ENCODE data around the gene S100G.
"Not testable (repeated sequence)": the region's sequence is repeated elsewhere in the genome, so short reads cannot be mapped to it uniquely, and the experiment has no call there.

Gene S100G

DNA sequence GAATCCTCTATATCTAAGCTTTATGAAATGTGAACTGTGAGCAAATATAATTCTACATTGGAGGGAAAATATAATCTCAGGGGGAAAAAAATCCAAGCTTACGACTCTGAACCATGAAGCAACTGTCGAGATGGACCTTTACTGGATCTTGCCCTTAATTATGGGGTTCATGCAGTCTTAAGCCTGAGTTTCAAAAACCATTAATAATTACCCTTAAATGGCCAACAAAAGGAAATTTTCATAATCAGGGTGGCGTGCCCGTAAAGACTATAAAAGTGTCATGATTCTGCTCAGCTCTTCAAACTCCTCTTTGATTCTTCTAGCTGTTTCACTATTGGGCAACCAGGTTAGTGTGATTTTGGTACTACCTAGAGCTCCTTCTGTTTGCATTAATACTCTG is at the start of gene S100G:
S100G (plus strand) TSS at position 301 of the 400 bp plus-strand sequence. CDS start 849 bp downstream, outside the sequence.
- no peak for DNase-seq (ENCODE audit: low spot score)

GRCh38 chrX:16601885-16602284 is 48.1 kb upstream of the S100G start:
- DNase-seq (ENCODE audit: low spot score), result no peak

DNA sequence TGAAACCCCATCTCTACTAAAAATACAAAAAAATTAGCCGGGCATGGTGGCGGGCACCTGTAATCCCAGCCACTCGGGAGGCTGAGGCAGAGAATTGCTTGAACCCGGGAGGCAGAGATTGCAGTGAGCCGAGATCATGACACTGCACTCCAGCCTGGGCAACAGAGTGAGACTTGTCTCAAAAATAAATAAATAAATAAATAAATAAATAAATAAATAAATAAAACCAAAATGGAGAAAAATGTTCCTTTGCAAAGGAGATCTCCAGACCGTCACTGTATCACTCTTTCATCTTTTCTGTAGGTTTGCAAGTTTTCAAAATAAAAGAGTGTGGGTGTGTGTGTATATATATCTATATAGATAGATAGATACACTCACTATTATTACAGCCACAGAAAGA is 46.7 kb upstream of the S100G start:
- DNase-seq (ENCODE audit: low spot score), result not testable (repeated sequence)

- no peak for DNase-seq (ENCODE audit: low spot score)
Measured at GRCh38 chrX:16603822-16604221, 46.1 kb upstream of the S100G start.

- no peak for DNase-seq (ENCODE audit: low spot score)
Measured at GRCh38 chrX:16604337-16604736, 45.6 kb upstream of the S100G start.

DNA sequence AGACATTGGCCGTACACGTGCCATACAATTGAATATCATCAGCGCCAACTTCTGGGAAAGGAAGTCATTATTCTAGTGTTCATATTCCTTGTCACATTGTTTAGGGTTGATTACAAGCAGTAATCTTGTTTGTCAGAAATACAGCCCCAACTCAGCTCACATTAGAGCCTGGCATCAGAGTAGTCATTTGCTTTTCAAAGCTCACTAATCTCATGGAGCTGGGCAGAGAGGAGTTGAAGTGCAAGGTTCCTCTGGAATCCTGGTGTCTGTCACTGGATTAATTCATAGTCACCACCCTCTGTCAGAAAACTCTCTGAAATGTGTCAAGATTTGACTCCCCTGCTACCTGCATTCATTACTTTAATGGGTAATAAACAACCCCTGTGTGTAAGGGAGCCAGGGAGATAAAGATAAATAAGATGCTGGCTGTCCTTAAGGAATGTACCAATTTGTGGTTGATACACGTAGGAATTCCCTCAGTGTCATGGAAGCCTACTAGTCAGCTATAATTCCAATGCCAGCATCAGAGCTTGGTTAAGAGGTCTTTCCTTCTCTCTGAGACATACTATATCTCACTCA is 43.7 kb upstream of the S100G start:
- DNase-seq (ENCODE audit: low spot score), result no peak

- no peak for DNase-seq (ENCODE audit: low spot score)
Measured at GRCh38 chrX:16610121-16610621, 39.8 kb upstream of the S100G start.

DNA sequence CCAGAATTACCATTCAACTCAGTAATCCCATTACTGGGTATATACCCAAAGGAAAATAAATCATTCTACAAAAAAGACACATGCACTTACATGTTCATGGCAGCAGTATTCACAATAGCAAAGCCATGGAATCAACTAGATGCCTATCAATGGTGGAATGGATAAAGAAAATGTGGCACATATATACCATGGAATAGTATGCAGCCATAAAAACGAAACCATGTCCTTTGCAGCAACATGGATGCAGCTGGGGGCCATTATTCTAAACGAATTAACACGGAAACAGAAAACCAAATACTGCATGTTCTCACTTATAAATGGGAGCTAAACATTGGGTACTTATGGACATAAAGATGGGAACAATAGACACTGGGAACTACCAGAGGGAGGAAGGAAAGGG is 39.3 kb upstream of the S100G start:
- not testable (repeated sequence) for DNase-seq (ENCODE audit: low spot score)

DNA sequence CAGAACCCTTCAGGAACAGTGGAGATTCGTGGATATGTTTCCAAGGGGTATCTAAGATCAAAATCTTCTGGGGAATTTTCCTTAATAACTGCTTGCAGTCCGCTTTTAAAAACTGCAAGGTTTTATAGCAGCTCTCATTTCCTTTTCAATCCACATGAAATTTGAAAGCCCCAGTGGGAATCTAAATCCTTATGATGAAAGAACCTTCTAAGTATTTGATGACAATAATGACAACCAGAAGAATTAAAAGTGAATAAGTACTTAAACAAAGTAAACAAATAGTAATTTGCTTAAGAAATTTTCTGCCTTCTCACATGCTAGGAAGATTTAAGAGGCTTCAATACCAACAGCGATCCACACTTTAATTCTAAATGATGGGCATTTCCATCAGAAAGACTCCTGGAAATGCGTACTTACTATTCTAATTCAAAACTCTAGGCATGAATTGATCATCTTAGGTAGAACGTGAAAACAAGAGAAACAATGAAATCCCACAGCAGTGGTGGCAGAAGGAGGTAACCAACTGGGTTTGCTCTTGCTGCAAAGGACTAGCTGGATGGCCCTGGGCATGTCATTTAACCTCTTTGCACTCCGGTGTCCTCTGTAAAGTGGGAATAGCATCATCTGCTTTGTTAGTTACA is 37.6 kb upstream of the S100G start:
- no peak for DNase-seq (ENCODE audit: low spot score)

- no peak for DNase-seq (ENCODE audit: low spot score)
Measured at GRCh38 chrX:16617382-16617781, 32.6 kb upstream of the S100G start.

GRCh38 chrX:16618422-16618821 is 31.5 kb upstream of the S100G start:
- DNase-seq (ENCODE audit: low spot score), result no peak

DNA sequence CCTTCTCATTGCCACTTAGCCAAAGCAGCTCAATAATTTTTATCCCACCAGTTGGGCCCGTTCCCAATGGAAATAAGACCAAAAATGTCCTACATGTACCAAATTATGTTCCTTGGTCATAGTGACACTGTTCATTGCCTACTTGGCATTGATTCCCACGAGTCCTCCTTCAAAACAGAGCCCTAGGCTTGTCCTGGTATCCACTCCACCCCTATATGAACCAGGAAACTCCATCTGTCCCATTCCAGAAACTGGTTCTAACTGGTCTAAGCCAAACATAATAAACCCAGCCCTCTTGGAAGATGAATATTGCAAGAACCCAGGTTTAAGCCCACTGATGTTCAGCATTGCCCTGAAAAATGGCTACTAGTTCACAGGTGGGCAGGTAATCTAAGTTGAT is 30.9 kb upstream of the S100G start:
- DNase-seq (ENCODE audit: low spot score), result no peak

DNA sequence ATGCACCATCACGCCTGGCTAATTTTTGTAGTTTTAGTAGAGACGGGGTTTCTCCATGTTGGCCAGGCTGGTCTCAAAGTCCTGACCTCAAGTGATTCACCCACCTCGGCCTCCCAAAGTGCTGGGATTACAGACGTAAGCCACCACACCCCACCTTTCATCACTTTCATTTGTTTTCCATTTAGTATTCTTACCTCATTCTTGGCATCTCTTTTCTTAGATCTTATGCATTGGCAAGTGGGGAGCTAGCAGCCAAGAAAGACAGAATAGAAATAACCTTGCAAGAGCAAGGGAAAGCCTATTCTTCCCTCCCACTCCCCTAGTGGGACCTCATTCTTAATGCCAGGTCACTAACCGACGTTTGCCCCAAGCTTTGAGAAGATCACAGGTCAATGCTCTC is 21.4 kb upstream of the S100G start:
- not testable (repeated sequence) for DNase-seq (ENCODE audit: low spot score)

GRCh38 chrX:16628946-16629595 is 20.9 kb upstream of the S100G start:
- no peak for DNase-seq (ENCODE audit: low spot score)

GRCh38 chrX:16629909-16630308 is 20.0 kb upstream of the S100G start:
- no peak for DNase-seq (ENCODE audit: low spot score)

DNA sequence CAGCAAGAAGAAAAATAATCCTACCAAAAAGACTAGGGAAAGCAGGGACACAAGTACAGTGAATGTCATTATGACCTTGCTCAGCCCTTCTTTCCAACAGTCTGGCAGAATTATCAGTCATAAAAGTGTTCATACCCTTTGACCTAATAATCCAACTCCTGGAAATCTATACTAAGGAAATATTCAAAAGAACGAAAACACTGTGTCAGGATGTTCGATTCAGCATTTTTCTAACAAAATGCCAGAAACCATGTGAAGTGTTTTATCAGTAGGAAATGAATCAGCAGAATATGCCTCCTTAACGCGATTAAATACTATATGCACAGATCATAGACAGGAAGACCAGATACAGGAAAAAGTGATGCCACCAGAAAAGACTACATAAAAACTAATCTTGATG is 16.2 kb upstream of the S100G start:
- DNase-seq (ENCODE audit: low spot score), result no peak

GRCh38 chrX:16635040-16635439 is 14.9 kb upstream of the S100G start:
- no peak for DNase-seq (ENCODE audit: low spot score)

DNA sequence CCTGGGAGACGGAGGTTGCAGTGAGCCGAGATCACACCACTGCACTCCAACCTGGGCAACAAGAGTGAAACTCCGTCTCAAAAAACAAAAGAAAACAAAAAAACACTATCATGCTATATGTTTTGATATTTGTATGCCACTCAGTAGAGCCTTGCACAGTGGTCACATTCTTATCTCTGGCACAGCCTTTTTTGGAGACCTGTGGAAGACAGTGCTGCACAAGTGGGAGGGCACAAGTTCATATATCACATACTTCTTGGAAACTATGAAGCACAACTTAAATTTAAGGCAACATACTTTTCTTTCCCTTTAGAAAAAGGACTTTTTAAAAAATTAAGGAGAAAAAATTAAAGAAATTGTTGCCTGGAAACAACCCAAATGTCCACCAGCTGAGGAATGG is 14.4 kb upstream of the S100G start:
- DNase-seq (ENCODE audit: low spot score), result no peak

GRCh38 chrX:16638533-16638932 is 11.4 kb upstream of the S100G start:
- no peak for DNase-seq (ENCODE audit: low spot score)

DNA sequence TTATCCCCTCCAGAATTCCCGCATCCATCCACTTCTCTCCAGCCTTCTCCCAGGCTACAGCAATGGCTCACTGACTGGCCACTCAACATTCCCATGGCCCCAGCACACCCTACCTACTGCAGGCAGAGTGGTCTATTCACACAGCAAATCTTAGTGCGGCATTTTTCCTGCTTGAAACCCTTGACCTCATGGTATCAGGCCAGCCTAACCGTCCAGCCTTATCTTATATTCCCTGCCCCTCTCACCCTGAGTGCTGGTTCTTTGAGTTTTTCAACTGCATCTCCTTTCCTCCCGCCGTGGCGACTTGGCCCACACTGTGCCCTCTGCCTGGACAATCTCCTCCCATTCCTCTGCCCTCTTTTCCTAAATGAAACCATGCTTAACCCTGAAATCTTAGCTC is 10.0 kb upstream of the S100G start:
- no peak for DNase-seq (ENCODE audit: low spot score)

GRCh38 chrX:16640823-16641222 is 9.1 kb upstream of the S100G start:
- no peak for DNase-seq (ENCODE audit: low spot score)

- no peak for DNase-seq (ENCODE audit: low spot score)
Measured at GRCh38 chrX:16643176-16643575, 6.8 kb upstream of the S100G start.

DNA sequence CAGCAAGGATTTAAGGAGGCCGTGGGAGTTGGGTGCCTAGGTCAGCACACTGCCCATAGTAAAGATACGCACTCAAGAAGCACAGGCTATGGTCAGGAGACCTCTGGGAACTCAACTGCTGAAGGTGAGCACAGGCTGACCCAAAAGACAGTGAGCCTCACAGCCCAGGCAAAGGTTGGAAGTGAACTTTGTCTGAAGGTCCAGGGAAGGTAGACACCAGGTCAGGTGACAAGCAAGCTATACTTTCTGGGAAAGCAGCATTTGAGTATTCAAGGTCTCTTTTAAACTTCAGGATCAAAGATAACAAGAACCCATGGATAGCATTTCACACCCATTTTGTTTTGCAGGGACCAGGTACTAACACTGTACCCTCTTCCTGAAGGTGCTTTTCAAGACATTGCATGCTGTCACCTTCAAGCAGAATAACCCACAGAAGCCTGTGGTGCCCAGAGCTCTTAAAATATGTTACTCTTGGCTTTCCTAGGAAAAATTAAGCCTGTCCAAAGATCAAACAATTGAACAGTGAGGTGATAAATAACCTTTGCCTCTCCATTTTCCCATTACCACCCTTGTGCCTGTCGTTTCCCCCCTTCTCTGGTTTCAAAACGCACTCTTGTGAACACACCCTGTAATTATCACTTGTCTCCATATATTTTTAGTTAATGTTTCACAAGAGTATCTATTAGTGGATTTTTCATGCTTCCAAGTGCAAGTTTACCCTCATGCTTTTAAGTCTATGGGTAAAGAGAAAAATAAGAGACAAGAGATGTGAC is 3.4 kb upstream of the S100G start:
- no peak for DNase-seq (ENCODE audit: low spot score)
